NCI-H82 treated with DMSO at 0.1 percent for 48 hours (cell line): ENCODE data around the gene NELFCD.
A peak's percentile ranks its signal among the peaks of the same experiment; 100 is the strongest.
"Not testable (repeated sequence)": the region's sequence is repeated elsewhere in the genome, so short reads cannot be mapped to it uniquely, and the experiment has no call there.

Experiments used
- DNase-seq: peaks from one replicate; lab custom pipeline; 2025; ENCODE audit not compliant: unreplicated experiment; lab: John Stamatoyannopoulos, UW

NELFCD gene

GRCh38 chr20:58980711-58981627 lies at the start of gene NELFCD:
NELFCD (plus strand) TSS chr20:58981256; CDS start chr20:58981310, 54 bp downstream.
- peak; percentile 61 for DNase-seq

GRCh38 chr20:58932170-58932569 lies 48.9 kb upstream of the NELFCD start:
- no peak for DNase-seq

GRCh38 chr20:58938078-58938477 lies 43.0 kb upstream of the NELFCD start:
- no peak for DNase-seq

GRCh38 chr20:58938541-58938940 lies 42.5 kb upstream of the NELFCD start:
- no peak for DNase-seq

GRCh38 chr20:58941471-58941870 lies 39.6 kb upstream of the NELFCD start:
- no peak for DNase-seq

GRCh38 chr20:58942549-58942948 lies 38.5 kb upstream of the NELFCD start:
- no peak for DNase-seq

- DNase-seq = no peak
Measured at GRCh38 chr20:58944610-58945009, 36.4 kb upstream of the NELFCD start.

- DNase-seq = no peak
Measured at GRCh38 chr20:58945965-58946631, 35.0 kb upstream of the NELFCD start.

GRCh38 chr20:58947797-58948388 lies 33.2 kb upstream of the NELFCD start:
- not testable (repeated sequence) for DNase-seq

GRCh38 chr20:58950603-58951002 lies 30.5 kb upstream of the NELFCD start:
- no peak for DNase-seq

GRCh38 chr20:58953050-58953449 lies 28.0 kb upstream of the NELFCD start:
- DNase-seq = no peak

GRCh38 chr20:58956078-58956477 lies 25.0 kb upstream of the NELFCD start:
- no peak for DNase-seq

- no peak for DNase-seq
Measured at GRCh38 chr20:58959652-58960051, 21.4 kb upstream of the NELFCD start.

- no peak for DNase-seq
Measured at GRCh38 chr20:58963060-58963584, 17.9 kb upstream of the NELFCD start.

- not testable (repeated sequence) for DNase-seq
Measured at GRCh38 chr20:58963922-58964321, 17.1 kb upstream of the NELFCD start.

- DNase-seq = no peak
Measured at GRCh38 chr20:58965270-58966064, 15.6 kb upstream of the NELFCD start.

GRCh38 chr20:58967652-58968429 lies 13.2 kb upstream of the NELFCD start:
- DNase-seq = no peak

GRCh38 chr20:58969439-58969838 lies 11.6 kb upstream of the NELFCD start:
- no peak for DNase-seq

- DNase-seq = no peak
Measured at GRCh38 chr20:58970146-58970545, 10.9 kb upstream of the NELFCD start.

GRCh38 chr20:58971429-58971828 lies 9.6 kb upstream of the NELFCD start:
- no peak for DNase-seq
